LNCAP (cell line): ENCODE measurements around the gene TMEM63C.
A peak's percentile ranks its signal among the peaks of the same experiment; 100 is the strongest.

Experiments used
- CTCF ChIP-seq: fragments of 450-650 bp; IDR thresholded peaks from 2 replicates; pipeline ENCODE4 v1.5.1; 2017; ENCODE audit warnings: mild to moderate bottlenecking

The TMEM63C gene

DNA sequence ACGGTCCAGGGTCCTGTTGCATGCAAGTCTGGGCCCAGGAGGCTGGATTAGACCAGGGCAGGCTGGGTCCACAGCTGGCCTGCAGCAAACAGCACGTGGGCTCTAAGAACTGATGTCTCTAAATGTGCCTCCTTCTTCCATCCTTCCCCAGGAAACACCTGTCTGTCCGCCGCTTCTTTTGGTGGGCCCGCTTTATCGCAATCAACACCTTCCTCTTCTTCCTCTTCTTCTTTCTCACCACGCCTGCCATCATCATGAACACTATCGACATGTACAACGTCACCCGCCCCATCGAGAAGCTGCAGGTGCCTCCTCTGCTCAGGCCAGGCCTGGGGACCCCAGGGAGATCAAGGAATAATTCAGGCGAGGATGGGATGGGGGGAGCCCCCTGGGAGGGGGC, 61.2 kb downstream of the TMEM63C start:
- no peak for TF ChIP-seq CTCF

- TF ChIP-seq CTCF, result no peak
Observed at GRCh38 chr14:77243853-77244252, 62.3 kb downstream of the TMEM63C start.

- peak; percentile 16; the same call in 1 of the 2 replicates for TF ChIP-seq CTCF
Observed at GRCh38 chr14:77245820-77246219, 64.2 kb downstream of the TMEM63C start.

DNA sequence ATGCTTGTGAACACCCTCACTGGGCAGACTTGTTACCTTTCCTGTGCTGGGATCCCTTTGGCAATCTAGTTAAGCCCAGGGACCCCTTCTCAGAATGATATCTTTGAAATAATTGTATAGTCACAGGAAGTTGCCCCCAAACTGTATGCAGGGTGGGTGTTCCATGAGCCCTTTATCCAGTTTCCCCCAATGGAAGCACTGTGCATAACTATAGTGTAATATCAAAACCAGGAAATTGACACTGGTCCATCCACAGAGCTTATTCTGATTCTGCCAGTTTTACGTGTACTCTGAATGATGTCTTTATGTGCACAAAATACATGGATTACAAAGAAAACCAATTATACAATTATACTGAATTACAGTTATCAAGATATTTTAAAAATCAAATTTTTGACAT, 65.2 kb downstream of the TMEM63C start:
- no peak for TF ChIP-seq CTCF

GRCh38 chr14:77248666-77249065, 67.1 kb downstream of the TMEM63C start:
- TF ChIP-seq CTCF, result no peak

DNA sequence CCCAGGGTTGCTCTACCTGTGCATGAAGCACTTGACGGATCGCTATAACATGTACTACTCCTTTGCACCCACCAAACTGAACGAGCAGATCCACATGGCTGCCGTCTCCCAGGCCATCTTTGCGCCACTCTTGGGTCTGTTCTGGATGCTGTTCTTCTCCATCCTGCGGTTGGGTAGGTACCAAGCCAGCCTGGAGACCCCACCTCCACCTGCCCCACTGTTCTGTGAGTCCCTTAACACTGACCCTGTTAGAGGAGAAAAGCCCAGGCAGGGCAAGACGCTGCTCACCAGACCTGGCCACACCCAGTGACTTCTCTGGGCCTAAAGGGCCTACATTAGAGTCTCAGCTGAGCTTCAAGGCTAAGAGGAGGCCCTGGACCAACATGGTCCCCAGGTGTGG, 67.7 kb downstream of the TMEM63C start:
- no peak for TF ChIP-seq CTCF

DNA sequence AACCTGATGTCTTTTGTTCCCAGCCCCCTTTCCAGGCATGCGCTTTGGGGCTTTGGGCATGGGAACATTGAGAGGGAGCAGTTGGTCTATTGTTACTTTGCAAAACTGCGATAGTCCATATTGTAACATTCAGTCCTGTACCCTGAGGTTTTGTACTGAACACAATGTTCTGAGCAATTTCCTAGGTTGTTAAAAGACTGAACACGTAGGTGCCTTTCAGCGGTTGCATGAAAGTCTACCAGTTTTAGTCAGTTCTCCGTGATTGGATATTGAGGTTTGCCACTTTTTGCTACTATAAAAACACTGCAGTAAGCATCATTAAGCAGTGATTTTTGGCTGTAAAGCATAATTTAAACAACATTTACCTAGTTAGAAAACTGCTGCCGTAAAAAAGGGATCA, 69.3 kb downstream of the TMEM63C start:
- no peak for TF ChIP-seq CTCF

GRCh38 chr14:77251870-77252269, 70.3 kb downstream of the TMEM63C start:
- no peak for TF ChIP-seq CTCF
